Naive thymus-derived CD8-positive, alpha-beta T cell (primary cell): ENCODE results near the gene MYOM1. TPM values are rescaled to one million over a fixed set of nuclear protein-coding genes. Genes with fewer than 3 reads are reported as not detected.

ENCODE experiments used
- ATAC-seq, 2 donors: fragments of 150-1000 bp; cut with Tn5 transposase in 1 of 2; sonication (Bioruptor Pico), chemical (Tn5 transposase) in 1 of 2; 1 replicate in 1 of 2; 2 replicates in 1 of 2; pipeline ENCODE4 v1.10.0; 2021; ENCODE audit warnings: mild to moderate bottlenecking in 2 of 2, moderate library complexity in 2 of 2
- POLR2A ChIA-PET: fragments of 350-600 bp; sonication (Branson Sonifier 250); formaldehyde crosslinking; loops from one replicate; lab custom pipeline; 2021; ENCODE audit warnings: antibody characterized with exemption; lab: Charles Lee
- DNase-seq, 10 donors: peaks; one replicate each; pipeline versions ENCODE4 v3.0.0 to v3.0.0-alpha.2; 2020 to 2022
- H3K27ac Mint-ChIP-seq, 10 donors: one replicate each; pipeline ENCODE4 v1.8.0; 2020 to 2022; ENCODE audit warnings: mild to moderate bottlenecking in 10 of 10, mixed read lengths in 10 of 10, moderate library complexity in 4 of 10, inconsistent platforms in 1 of 10
- H3K27me3 Mint-ChIP-seq, 5 donors: one replicate each; pipeline ENCODE4 v1.8.0; 2021 to 2022; ENCODE audit warnings: mixed read lengths in 5 of 5
- H3K36me3 Mint-ChIP-seq, 3 donors: one replicate each; pipeline ENCODE4 v1.8.0; 2020 to 2022; ENCODE audit warnings: mixed read lengths in 3 of 3, mild to moderate bottlenecking in 2 of 3, inconsistent platforms in 1 of 3
- H3K4me1 Mint-ChIP-seq, 4 donors: one replicate each; pipeline ENCODE4 v1.8.0; 2021 to 2022; ENCODE audit warnings: mixed read lengths in 4 of 4
- H3K4me3 Mint-ChIP-seq, 10 donors: one replicate each; pipeline ENCODE4 v1.8.0; 2020 to 2022; ENCODE audit warnings: mild to moderate bottlenecking in 10 of 10, mixed read lengths in 10 of 10, moderate library complexity in 6 of 10, inconsistent platforms in 1 of 10
- H3K9me3 Mint-ChIP-seq, 9 donors: one replicate each; pipeline ENCODE4 v1.8.0; 2020 to 2022; ENCODE audit warnings: mixed read lengths in 9 of 9, mild to moderate bottlenecking in 3 of 9, inconsistent platforms in 1 of 9, moderate library complexity in 1 of 9
- polyA plus RNA-seq, 3 donors: library from polyadenylated mRNA; unstranded; fragments of 300-500 nt; fragmentation: Illumina TruSeq; gene quantifications; one replicate each; pipeline ENCODE4 v1.2.3, GENCODE V29; 2021
- total RNA-seq, 8 experiments: library from RNA in 2 of 8; stranded (reverse) in 2 of 8; gene quantifications; one replicate each; pipeline ENCODE4 v1.2.3 and lab custom pipeline; 2021 to 2026

Gene MYOM1
- total and polyA plus RNA-seq, 5 experiments from 2014 or later = 0.52 to 5.6 (median 1.5) TPM

DNA sequence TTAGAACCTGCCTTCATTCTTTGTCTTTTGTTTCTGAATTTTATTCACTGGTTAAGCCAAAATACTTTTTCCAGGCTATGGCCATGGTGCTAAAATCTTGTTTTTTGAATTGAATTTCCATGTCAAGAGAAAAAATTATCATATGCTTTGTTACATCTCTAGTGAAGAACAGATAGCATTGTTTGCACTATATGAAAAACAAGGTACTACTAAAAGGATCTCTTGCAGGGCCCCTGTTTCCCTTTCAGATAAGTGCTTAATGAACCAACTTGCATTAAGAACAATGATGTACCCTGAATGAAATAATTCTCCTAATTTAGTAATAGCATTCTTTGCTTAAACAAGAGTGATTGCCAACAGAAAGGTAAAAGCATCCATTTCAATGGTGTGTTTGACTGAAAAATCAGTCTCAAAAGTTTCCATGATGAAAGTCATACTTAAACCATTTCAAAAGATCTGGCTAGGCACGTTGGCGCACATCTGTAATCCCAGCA lies 37.9 kb upstream of the MYOM1 start:
- Mint-ChIP-seq H3K4me3 (peak overlapping the region in 3 of 10 donors; percentile 16 to 55 (median 31)), H3K36me3 (peaks cover 26 to 58% (median 50%) of the 10 kb centered on the region in 3 donors), H3K9me3 (no peaks in the 10 kb centered on the region), H3K4me1 (peaks cover 31 to 88% (median 82%) of the 10 kb centered on the region in 4 donors), H3K27me3 (no peaks in the 10 kb centered on the region), H3K27ac (peak overlapping the region in 9 of 10 donors; percentile 55 to 100 (median 82))
- POLR2A ChIA-PET = interaction anchor here (1.0 kb wide), 1 partner anchor 9 kb away, joined by 3 read pairs; the partner anchor contains the start of gene MYL12A
- no peak for ATAC-seq
- no peak for DNase-seq

- Mint-ChIP-seq H3K9me3 (no peaks in the 10 kb centered on the region), H3K4me1 (peaks cover 30 to 94% (median 86%) of the 10 kb centered on the region in 4 donors), H3K27me3 (no peaks in the 10 kb centered on the region), H3K36me3 (peaks cover 26 to 61% (median 51%) of the 10 kb centered on the region in 3 donors), H3K27ac (peak overlapping the region; percentile 34 to 100 (median 77)), H3K4me3 (peak overlapping the region in 3 of 10 donors; percentile 18 to 52 (median 31))
- DNase-seq (no peak), ATAC-seq (no peak)
- POLR2A ChIA-PET = interaction anchor here (0.6 to 2.2 kb wide), 5 partner anchors 9 to 248 kb away, joined by 3 to 20 read pairs (median 5); partner anchors contain the start of gene MYL12A
Observed at GRCh38 chr18:3256693-3257626, 37.2 kb upstream of the MYOM1 start.

GRCh38 chr18:3255611-3256165 lies 35.9 kb upstream of the MYOM1 start:
- peak overlapping the region in 9 of 10 donors; percentile 7 to 100 (median 81) for H3K27ac Mint-ChIP-seq
- no peak for ATAC-seq
- peak overlapping the region in 6 of 10 donors; percentile 9 to 84 (median 31) for H3K4me3 Mint-ChIP-seq

GRCh38 chr18:3254725-3255124 lies 35.0 kb upstream of the MYOM1 start:
- Mint-ChIP-seq H3K27ac (peak overlapping the region in 9 of 10 donors; percentile 66 to 100 (median 80)), H3K36me3 (peaks cover 32 to 75% (median 58%) of the 10 kb centered on the region in 3 donors), H3K9me3 (no peaks in the 10 kb centered on the region), H3K4me3 (peak overlapping the region in 8 of 10 donors; percentile 8 to 84 (median 50)), H3K27me3 (no peaks in the 10 kb centered on the region), H3K4me1 (peaks cover 31 to 95% (median 88%) of the 10 kb centered on the region in 4 donors)
- DNase-seq = no peak
- ATAC-seq = no peak
- POLR2A ChIA-PET = interaction anchor here (2.2 kb wide), 1 partner anchor 7 kb away, joined by 20 read pairs; the partner anchor contains the start of gene MYL12A

More at GRCh38 chr18:3255611-3256165, 35.9 kb upstream of the MYOM1 start:
- DNase-seq = no peak
- Mint-ChIP-seq H3K9me3 (no peaks in the 10 kb centered on the region), H3K27me3 (no peaks in the 10 kb centered on the region), H3K4me1 (peaks cover 30 to 96% (median 90%) of the 10 kb centered on the region in 4 donors), H3K36me3 (peaks cover 27 to 66% (median 52%) of the 10 kb centered on the region in 3 donors)
- POLR2A ChIA-PET = interaction anchor here (1.6 to 2.2 kb wide), 3 partner anchors 8 to 194 kb away, joined by 4 to 20 read pairs (median 5); partner anchors contain the start of gene MYL12A

DNA sequence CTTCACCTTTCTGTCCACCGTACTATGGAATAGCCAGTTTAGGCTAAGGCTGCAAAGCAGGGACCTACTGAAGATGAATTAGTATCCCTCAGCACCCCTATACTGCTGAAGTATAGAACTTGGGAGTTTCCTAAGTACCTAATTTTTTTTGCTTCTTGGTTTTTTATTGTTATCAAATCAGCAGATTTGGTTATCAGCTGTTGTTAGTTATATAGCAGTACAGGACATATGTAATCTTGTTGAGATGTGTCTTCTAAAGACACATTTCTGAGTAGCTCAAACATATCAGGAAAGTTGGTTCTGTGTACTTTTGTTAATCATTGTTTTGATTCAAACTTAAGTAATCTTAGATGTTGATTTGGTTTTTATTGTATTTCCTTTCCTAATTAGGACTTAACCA lies 33.1 kb upstream of the MYOM1 start:
- peak overlapping the region; percentile 51 to 84 (median 72) for H3K4me3 Mint-ChIP-seq
- H3K27ac Mint-ChIP-seq = peak overlapping the region; percentile 75 to 100 (median 82)
- ATAC-seq = no peak
- no peak for DNase-seq
- H3K9me3 Mint-ChIP-seq = no peaks in the 10 kb centered on the region
- peaks cover 27 to 83% (median 73%) of the 10 kb centered on the region in 4 donors for H3K4me1 Mint-ChIP-seq
- no peaks in the 10 kb centered on the region for H3K27me3 Mint-ChIP-seq
- POLR2A ChIA-PET = interaction anchor here (1.0 to 9.6 kb wide), 5 partner anchors 8 to 197 kb away, joined by 3 to 244 read pairs (median 4); partner anchors contain the start of genes MYL12B and TGIF1
- H3K36me3 Mint-ChIP-seq = peaks cover 41 to 74% (median 58%) of the 10 kb centered on the region in 3 donors

DNA sequence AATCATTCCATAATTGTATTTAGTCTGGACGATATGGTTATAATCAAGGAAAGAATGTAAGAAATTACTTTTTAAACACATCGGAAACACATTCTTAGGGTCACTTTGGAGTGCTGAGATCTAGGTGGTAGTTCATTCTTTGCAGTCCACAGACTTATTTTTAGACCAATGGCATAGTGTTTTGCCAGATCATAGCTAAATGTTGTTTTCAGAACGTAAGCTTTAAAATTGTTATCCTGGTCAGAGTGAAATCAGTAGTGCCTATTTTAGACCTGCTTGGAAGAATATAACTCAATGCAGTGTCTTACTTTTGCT lies 32.2 kb upstream of the MYOM1 start:
- DNase-seq (no peak), ATAC-seq (no peak)
- Mint-ChIP-seq H3K27me3 (no peaks in the 10 kb centered on the region), H3K4me1 (peaks cover 28 to 76% (median 64%) of the 10 kb centered on the region in 4 donors), H3K27ac (peak overlapping the region; percentile 78 to 100 (median 84)), H3K36me3 (peaks cover 39 to 65% (median 50%) of the 10 kb centered on the region in 3 donors), H3K9me3 (no peaks in the 10 kb centered on the region), H3K4me3 (peak overlapping the region; percentile 63 to 84 (median 76))
- POLR2A ChIA-PET = interaction anchor here (1.0 to 9.6 kb wide), 4 partner anchors 9 to 198 kb away, joined by 3 to 244 read pairs (median 58); partner anchors contain the start of genes MYL12B and TGIF1

DNA sequence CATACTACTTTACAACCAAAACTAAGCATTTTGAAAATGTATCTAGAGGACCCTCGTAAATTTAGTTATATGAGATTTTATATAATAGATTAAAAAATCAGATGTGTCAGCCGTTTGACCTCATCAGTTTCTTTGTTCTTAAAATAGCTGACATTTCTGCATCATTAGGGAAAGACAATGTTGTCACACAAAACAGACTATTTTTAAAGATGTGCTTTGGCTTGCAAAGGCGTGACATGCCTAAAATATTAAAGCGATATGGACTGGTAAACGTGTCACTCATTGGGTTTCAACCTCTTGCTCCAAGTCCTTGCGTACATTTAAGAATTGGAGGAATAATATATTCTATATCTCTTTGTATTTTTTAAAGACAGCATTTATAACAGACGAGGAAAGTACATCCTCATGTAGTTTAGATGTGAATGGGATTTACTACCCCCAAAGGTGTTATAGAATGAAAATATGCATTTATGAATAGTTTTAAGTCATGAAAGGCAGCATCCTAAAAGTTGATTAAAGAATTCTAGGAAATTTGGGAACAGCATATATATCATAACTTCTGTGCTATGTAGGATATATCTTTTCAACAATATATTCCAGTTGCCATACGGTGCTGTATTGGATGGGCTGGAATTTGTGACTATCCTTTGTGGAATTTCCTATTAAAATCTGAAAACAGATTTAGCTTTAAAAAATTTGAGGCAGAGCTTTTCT lies 31.6 kb upstream of the MYOM1 start:
- Mint-ChIP-seq H3K36me3 (peaks cover 34 to 60% (median 46%) of the 10 kb centered on the region in 3 donors), H3K27me3 (no peaks in the 10 kb centered on the region), H3K9me3 (no peaks in the 10 kb centered on the region), H3K4me3 (peak overlapping the region; percentile 63 to 84 (median 76)), H3K27ac (peak overlapping the region; percentile 78 to 100 (median 84)), H3K4me1 (peaks cover 28 to 72% (median 60%) of the 10 kb centered on the region in 4 donors)
- DNase-seq (no peak), ATAC-seq (no peak)
- POLR2A ChIA-PET = interaction anchor here (0.5 to 9.6 kb wide), 8 partner anchors 9 to 342 kb away, joined by 3 to 244 read pairs (median 4); partner anchors contain the start of genes MYL12B and TGIF1

- DNase-seq (no peak), ATAC-seq (no peak)
- H3K27me3 Mint-ChIP-seq = no peaks in the 10 kb centered on the region
- peak overlapping the region; percentile 84 to 97 (median 95) for H3K4me3 Mint-ChIP-seq
- no peaks in the 10 kb centered on the region for H3K9me3 Mint-ChIP-seq
- H3K36me3 Mint-ChIP-seq = peaks cover 27 to 50% (median 38%) of the 10 kb centered on the region in 3 donors
- H3K27ac Mint-ChIP-seq = peak overlapping the region; percentile 83 to 100 (median 92)
- POLR2A ChIA-PET = interaction anchor here (1.0 to 9.6 kb wide), 7 partner anchors 10 to 343 kb away, joined by 3 to 244 read pairs (median 21); partner anchors contain the start of genes MYL12B and TGIF1
- H3K4me1 Mint-ChIP-seq = peaks cover 31 to 69% (median 60%) of the 10 kb centered on the region in 4 donors
Observed at GRCh38 chr18:3250237-3251107, 30.7 kb upstream of the MYOM1 start.

DNA sequence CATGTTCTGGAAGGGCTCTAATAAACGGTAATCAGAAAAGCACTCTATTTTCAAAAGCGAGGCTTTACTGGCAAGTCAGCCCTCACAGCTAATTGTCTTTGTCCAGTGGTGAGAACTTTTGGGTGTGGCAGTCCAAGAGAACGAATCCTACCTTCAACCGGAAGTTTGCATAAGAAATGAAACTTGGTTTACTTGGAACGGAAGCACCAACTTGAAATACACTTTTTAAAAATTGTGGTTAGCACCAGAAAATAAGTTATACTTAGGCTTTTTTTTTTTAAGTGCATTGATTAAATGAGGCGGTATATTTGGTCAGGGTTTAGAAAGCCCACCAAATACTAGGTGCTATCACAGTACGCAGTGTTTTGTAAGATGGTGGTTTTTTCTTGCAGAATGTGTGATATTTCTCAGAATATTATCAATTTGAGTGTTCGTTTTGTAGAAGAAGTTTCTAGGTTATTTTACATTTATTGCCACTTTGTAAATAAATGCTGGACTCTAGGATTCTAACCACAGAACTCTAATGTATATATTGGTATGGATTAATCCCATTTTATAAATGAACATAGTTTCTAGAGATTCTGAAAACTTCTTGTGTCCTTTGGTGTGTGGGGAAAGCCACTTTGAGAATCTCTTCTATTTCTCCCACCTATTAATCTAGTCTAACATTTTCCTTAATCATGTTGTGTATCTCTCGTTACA lies 29.0 kb upstream of the MYOM1 start:
- no peaks in the 10 kb centered on the region for H3K27me3 Mint-ChIP-seq
- H3K36me3 Mint-ChIP-seq = peaks cover 17 to 35% (median 25%) of the 10 kb centered on the region in 3 donors
- peaks cover 24 to 66% (median 55%) of the 10 kb centered on the region in 4 donors for H3K4me1 Mint-ChIP-seq
- POLR2A ChIA-PET = interaction anchor here (0.7 to 9.6 kb wide), 21 partner anchors 7 to 1989 kb away, joined by 3 to 244 read pairs (median 14); partner anchors contain the start of genes MYL12B and TGIF1
- peaks cover 0 to 4% (median 0%) of the 10 kb centered on the region in 9 donors for H3K9me3 Mint-ChIP-seq
- peak overlapping the region; percentile 92 to 100 (median 96) for H3K27ac Mint-ChIP-seq
- ATAC-seq (no peak), DNase-seq (peak in 4 of 10 donors; percentile 25 to 64 (median 60))
- peak overlapping the region; percentile 84 to 98 (median 96) for H3K4me3 Mint-ChIP-seq
